HG03565 (cell line): ENCODE measurements around the gene RASGRP4.
"Not testable (repeated sequence)": the region's sequence is repeated elsewhere in the genome, so short reads cannot be mapped to it uniquely, and the experiment has no call there.

Experiments used
- ATAC-seq: cut with Tn5 transposase; IDR thresholded peaks from one replicate; pipeline ENCODE4 v1.9.1; 2021; ENCODE audit warnings: mild to moderate bottlenecking, moderate library complexity; ENCODE audit not compliant: unreplicated experiment

RASGRP4 gene

DNA sequence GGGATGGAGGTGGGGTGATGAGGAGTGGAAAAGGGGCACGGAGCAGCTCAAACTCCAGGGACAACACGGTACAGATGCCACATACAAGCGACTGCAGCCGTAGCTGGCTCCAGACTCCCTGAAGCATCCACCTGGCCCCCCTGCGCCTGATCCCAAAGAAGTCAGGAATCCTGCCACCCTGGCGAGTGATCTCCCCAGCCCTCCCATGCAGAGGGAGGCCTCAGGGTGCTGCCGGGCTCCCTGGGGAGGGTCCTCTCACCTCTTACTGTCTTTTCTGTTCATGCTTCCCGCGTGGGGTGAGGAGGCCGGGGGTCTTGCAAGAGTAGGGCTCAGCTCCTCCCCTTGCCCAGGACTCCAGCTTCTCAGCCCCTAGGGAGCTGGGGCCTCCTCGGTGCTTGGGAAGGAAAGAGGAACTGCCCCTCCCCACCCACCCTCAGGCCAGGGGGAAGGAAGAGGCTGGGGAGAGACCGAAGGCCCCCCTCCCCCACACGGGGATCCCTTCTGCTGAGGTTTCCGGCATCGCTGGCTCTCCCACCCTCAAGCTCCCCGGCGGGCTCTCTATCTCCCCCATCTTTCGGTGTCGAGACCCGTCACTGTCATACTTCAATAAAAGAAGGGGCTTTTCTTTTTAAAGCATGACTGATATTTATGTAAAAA is at the start of gene RASGRP4:
Gene RASGRP4 (minus strand): TSS at position 410 of the 657 bp plus-strand sequence. CDS start 128 bp downstream, at position 282.
- no peak for ATAC-seq

DNA sequence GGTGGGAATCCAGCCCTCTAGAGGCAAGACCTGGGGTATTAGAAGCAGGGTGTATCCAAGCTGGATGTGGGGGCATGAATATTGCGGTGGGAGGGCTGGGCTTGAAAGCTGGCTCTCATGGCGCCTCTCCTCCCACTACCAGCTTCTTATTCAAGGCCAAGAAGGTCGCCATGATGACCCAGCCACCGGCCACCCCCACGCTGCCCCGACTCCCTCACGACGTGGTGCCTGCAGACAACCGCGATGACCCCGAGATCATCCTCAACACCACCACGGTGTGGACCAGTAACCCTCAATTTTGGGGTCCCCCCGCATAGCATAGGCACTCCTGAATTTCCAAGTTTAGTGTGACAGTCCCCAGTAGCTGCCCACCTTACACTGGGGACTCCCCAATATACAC is 49.2 kb upstream of the RASGRP4 start:
- ATAC-seq: no peak

GRCh38 chr19:38473201-38473600 is 47.2 kb upstream of the RASGRP4 start:
- no peak for ATAC-seq

GRCh38 chr19:38472725-38473124 is 46.7 kb upstream of the RASGRP4 start:
- not testable (repeated sequence) for ATAC-seq

DNA sequence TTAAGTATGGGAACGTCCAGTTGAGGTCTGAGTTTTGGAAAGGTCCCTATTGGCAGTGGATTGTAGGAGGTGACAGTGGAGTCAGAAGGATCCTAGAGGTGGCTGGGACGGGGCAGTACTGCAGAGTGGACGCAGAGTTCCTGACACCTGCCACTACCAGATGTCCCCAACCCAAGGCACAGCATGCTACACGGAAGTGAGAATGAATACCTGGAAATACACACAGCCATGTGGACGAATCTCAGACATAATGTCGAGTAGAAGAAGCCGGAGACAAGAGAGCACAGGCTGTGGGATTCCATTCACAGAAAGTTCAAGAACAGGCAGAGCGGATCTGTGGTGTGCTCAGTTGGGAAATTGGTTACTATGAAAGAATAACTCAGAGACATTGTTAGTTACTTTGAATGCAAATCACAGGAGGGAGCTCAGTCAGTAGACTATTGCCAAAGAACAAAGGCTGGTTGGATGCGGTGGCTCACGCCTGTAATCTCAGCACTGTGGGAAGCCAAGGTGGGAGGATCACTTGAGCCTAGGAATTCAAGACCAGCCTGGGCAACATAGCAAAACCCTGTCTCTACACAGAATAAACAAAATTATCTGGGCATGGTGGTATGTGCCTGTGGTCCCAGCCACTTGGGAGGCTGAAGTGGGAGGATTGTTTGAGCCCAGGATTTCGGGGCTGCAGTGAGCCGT is 44.9 kb upstream of the RASGRP4 start:
- no peak for ATAC-seq

DNA sequence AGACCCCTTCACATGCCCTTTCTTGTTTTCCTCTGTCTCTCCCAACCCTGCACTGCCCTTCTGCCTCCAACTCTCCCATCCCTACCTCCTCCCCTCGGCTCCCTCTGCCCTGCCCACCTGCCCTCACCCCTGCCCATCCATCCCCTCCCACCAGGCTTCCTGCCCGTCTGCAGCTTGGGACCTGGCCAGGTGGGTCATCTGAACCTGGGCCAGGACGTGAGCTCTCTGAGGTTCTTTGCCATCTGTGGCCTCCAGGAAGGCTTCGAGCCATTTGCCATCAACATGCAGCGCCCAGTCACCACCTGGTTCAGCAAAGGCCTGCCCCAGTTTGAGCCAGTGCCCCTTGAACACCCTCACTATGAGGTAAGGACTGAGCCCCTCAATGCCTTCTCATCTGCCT is 43.1 kb upstream of the RASGRP4 start:
- no peak for ATAC-seq

DNA sequence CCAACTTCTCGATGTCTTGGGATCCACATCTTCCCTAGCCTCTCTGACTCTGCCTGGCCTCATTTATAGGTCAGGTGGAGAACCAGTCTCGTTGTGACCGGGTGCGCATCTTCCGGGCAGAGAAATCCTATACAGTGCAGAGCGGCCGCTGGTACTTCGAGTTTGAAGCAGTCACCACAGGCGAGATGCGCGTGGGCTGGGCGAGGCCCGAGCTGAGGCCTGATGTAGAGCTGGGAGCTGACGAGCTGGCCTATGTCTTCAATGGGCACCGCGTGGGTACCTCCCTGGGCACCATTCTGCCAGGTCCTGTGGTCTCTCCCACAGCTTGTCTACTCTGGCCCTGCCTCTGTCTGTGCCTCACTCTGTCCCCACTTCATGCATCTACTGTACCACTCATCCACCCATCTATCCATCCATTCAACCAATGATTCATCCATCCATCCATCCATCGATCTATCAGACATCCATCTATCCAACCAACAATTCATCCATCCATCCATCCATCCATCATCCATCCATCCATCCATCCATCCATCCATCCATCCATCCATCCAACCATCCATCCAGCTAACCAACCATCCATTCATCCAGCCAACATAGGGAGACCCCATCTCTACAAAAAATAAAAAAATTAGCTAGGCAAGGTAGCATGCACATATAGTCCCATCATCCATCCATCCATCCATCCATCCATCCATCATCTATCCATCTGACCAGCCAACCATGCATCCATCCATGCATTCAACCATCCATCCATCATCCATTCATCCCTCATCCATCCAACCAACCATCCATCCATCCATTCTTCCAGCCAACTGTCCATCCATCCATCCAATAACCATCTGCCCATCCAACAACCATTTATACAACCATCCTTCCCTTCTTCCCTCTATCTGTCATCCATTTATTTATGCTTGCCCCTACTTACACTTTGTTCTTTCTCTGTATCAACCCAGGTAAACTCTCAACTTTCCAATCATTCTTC is 41.8 kb upstream of the RASGRP4 start:
- ATAC-seq: no peak

GRCh38 chr19:38466050-38466449 is 40.0 kb upstream of the RASGRP4 start:
- ATAC-seq: no peak

GRCh38 chr19:38464421-38465082 is 38.5 kb upstream of the RASGRP4 start:
- ATAC-seq: no peak

DNA sequence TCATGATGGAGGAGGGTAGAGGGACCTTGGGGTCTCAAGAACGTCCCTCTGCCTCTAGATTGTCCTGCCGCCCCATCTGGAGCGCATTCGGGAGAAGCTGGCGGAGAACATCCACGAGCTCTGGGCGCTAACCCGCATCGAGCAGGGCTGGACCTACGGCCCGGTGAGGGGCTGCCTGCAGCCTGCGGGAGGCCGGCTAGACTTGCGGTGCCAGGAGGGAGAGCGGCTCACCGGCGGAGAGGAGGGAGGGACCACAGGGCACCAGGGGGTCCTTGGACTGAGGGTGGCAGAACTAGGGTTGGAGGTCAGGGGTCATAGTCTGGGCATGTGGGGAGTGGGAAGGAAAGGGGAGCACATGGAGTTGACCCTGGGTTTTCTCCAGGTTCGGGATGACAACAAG is 37.3 kb upstream of the RASGRP4 start:
- no peak for ATAC-seq

DNA sequence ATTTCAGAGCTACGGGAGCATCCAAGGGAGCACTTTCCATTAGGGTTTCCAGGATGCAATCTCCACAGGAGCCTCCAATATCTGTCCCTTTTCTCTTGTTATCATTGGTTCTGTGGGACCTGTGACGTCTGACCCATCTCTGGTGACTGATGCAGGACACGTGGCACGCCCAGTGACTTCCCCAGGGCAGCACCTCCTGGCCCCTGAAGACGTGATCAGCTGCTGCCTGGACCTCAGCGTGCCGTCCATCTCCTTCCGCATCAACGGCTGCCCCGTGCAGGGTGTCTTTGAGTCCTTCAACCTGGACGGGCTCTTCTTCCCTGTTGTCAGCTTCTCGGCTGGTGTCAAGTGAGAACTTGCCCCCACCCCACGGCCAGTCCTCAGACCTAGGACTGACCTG is 33.0 kb upstream of the RASGRP4 start:
- no peak for ATAC-seq

DNA sequence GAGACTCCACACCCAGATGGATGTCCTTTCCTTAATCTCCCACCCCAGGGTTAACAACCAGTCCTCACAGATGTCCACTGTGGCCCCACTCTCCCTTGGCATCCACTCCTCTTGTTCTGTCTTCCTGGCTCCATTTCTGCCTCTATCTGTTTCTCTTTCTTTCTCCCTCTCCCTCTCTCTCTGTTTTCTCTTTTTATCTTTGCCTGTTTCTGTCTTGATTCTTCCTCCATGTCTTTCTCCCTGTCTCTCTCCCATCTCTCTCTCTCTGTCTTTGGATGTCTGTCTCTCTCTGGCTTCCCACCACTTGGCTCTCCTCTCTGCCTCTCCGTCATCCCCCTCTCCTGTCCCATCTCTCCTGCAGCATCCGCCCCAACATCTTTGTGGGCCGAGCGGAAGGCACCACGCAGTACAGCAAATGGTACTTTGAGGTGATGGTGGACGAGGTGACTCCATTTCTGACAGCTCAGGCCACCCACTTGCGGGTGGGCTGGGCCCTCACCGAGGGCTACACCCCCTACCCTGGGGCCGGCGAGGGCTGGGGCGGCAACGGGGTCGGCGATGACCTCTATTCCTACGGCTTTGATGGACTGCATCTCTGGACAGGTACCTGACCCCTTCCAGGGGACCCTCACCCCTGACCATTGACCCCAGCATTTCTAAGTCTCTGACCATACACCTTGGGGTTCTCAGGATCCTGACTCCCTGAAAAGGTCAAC is 31.8 kb upstream of the RASGRP4 start:
- no peak for ATAC-seq

DNA sequence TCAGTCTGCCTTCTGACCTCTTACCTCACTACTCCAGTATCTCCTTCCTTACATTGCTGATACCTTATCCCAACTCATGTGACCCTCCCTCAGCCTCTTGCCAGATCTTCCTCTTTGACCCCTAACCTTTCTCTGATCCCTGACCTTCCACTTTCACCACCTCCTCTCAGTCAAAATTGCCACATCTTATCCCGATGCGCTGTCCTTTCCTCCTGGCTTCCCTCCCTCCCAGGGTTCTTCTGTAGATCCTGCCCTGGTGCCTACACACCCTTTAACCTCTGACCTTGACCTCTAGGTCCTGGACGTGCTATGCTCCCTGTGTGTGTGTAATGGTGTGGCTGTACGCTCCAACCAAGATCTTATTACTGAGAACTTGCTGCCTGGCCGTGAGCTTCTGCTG is 31.2 kb upstream of the RASGRP4 start:
- no peak for ATAC-seq

- no peak for ATAC-seq
Measured at GRCh38 chr19:38455031-38455430, 29.0 kb upstream of the RASGRP4 start.

DNA sequence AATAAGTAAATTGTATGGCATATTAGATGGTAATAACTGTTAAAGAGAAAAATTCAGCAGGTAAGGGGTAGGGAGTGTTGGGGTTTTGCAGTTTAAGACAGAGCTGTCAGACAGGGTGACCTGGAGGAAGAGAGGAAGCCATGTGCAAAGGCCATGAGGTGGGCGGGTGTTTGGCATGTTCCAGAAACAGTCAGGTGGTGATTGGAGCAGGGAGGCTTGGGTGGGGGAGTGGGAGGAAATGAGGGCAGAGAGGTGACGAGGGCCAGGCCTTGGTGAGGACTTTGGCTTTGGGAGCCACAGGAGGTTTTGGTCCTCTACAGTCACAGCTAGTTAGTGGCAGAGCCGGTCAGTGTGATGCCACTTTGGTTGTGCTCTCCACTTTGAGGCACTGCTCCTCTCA is 27.6 kb upstream of the RASGRP4 start:
- ATAC-seq: no peak

- no peak for ATAC-seq
Measured at GRCh38 chr19:38452430-38453366, 26.7 kb upstream of the RASGRP4 start.

- ATAC-seq: no peak
Measured at GRCh38 chr19:38451629-38452028, 25.6 kb upstream of the RASGRP4 start.

- no peak for ATAC-seq
Measured at GRCh38 chr19:38451036-38451435, 25.0 kb upstream of the RASGRP4 start.

GRCh38 chr19:38449518-38449917 is 23.5 kb upstream of the RASGRP4 start:
- no peak for ATAC-seq
